GM12878 (cell line): Measurements from ENCODE around the gene CAMTA1. TPM values are rescaled to one million over a fixed set of nuclear protein-coding genes. Genes with fewer than 3 reads are reported as not detected.

Source experiments
- ATAC-seq: fragments of 200-7000 bp; cut with Tn5 transposase; 3 replicates; pipeline ENCODE4 v1.9.1; 2020; ENCODE audit warnings: mild to moderate bottlenecking, moderate library complexity
- BruUV-seq: library from RNA; stranded (reverse); fragments of 400-500 nt; replicated peaks from 2 replicates; lab custom pipeline; 2021; lab: Mats Ljungman, UMichigan
- CTCF ChIA-PET: fragments of 300-600 bp; sonication (Branson Sonifier 250); formaldehyde crosslinking; extraction: SDS; loops from one replicate; lab custom pipeline; 2021; ENCODE audit warnings: inconsistent platforms; lab: Yijun Ruan, JAX
- POLR2A ChIA-PET: fragments of 350-600 bp; formaldehyde crosslinking; extraction: SDS; loops from one replicate; lab custom pipeline; 2021; ENCODE audit warnings: inconsistent platforms; lab: Charles Lee
- RAD21 ChIA-PET: fragments of 300-600 bp; sonication (Branson Sonifier 250); formaldehyde crosslinking; loops from one replicate; lab custom pipeline; 2023; ENCODE audit warnings: antibody characterized with exemption; ENCODE audit not compliant: unreplicated experiment; lab: Charles Lee
- SMC1A ChIA-PET: fragments of 300-600 bp; sonication (Branson Sonifier 250); formaldehyde crosslinking; loops from one replicate; lab custom pipeline; 2023; ENCODE audit not compliant: unreplicated experiment, uncharacterized antibody; lab: Charles Lee
- DNase-seq: peaks from one replicate; pipeline ENCODE4 v3.0.0-alpha.2; 2011; ENCODE audit warnings: low read depth, low spot score
- FAIRE-seq: peaks from 3 replicates; lab custom pipeline; 2011; peaks lifted over from hg19 to GRCh38; lab: Jason Lieb, UNC
- H2AFZ ChIP-seq: 2 replicates; pipeline ENCODE4 v1.6.0; 2011; ENCODE audit warnings: low read depth, low read length, control low read depth; ENCODE audit not compliant: control insufficient read depth
- H3K27ac ChIP-seq: 2 replicates; pipeline ENCODE4 v1.5.1; 2011; ENCODE audit warnings: control low read depth; ENCODE audit not compliant: control insufficient read depth, insufficient read depth
- H3K27me3 ChIP-seq, 2 experiments: replicated peaks in 1 of 2; 2 replicates each; pipeline versions ENCODE4 v1.6.0 to v1.6.1; 2011; ENCODE audit warnings: low read length in 1 of 2; ENCODE audit not compliant: control insufficient read depth in 2 of 2, insufficient read depth in 2 of 2
- H3K36me3 ChIP-seq, 2 experiments: 2 replicates each; pipeline ENCODE4 v1.5.1; 2011; ENCODE audit warnings: low read length in 1 of 2; ENCODE audit not compliant: control insufficient read depth in 2 of 2, insufficient read depth in 2 of 2
- H3K4me1 ChIP-seq: 2 replicates; pipeline ENCODE4 v1.6.1; 2011; ENCODE audit warnings: mild to moderate bottlenecking, low read length, moderate library complexity, mixed read lengths; ENCODE audit not compliant: control insufficient read depth, insufficient read depth
- H3K4me2 ChIP-seq: 2 replicates; pipeline ENCODE4 v1.6.0; 2011; ENCODE audit warnings: control low read depth; ENCODE audit not compliant: control insufficient read depth, insufficient read depth
- H3K4me3 ChIP-seq: fragments of 200-600 bp; sonication (generic); 2 replicates; pipeline ENCODE4 v1.5.1; 2016
- H3K79me2 ChIP-seq: 2 replicates; pipeline ENCODE4 v1.6.0; 2011; ENCODE audit warnings: low read length; ENCODE audit not compliant: control insufficient read depth, insufficient read depth
- H3K9ac ChIP-seq: 2 replicates; pipeline ENCODE4 v1.8.0; 2011; ENCODE audit warnings: low read length, control low read depth, mixed read lengths; ENCODE audit not compliant: control insufficient read depth, insufficient read depth
- H3K9me3 ChIP-seq: replicated peaks from 3 replicates; pipeline ENCODE4 v1.5.1; 2011; ENCODE audit warnings: mild to moderate bottlenecking, low read length; ENCODE audit not compliant: control insufficient read depth, insufficient read depth
- H4K20me1 ChIP-seq: 2 replicates; pipeline ENCODE4 v1.6.0; 2011; ENCODE audit not compliant: control insufficient read depth, insufficient read depth
- CBX3 ChIP-seq: fragments of 200-600 bp; sonication (generic); IDR thresholded peaks from 2 replicates; pipeline ENCODE4 v1.6.1; 2016; ENCODE audit warnings: low read depth, borderline replicate concordance
- CHD2 ChIP-seq: IDR thresholded peaks from 2 replicates; pipeline ENCODE4 v1.6.1; 2011; ENCODE audit warnings: low read depth, low read length, improper control_type of control experiment, borderline replicate concordance
- CHD4 ChIP-seq: fragments of 200-600 bp; sonication (generic); IDR thresholded peaks from 2 replicates; pipeline ENCODE4 v1.6.1; 2016; ENCODE audit warnings: mild to moderate bottlenecking
- ELK1 ChIP-seq: IDR thresholded peaks from 2 replicates; pipeline ENCODE4 v1.6.1; 2012; ENCODE audit warnings: low read depth, low read length, improper control_type of control experiment
- JUND ChIP-seq: IDR thresholded peaks from 2 replicates; pipeline ENCODE4 v1.6.1; 2012; ENCODE audit warnings: low read depth, mild to moderate bottlenecking, low read length, improper control_type of control experiment, moderate library complexity
- NR2C1 ChIP-seq: fragments of 450-650 bp; IDR thresholded peaks from 2 replicates; pipeline ENCODE4 v1.6.1; 2017; ENCODE audit warnings: antibody characterized with exemption, mild to moderate bottlenecking, moderate library complexity
- RCOR1 ChIP-seq: conservative IDR thresholded peaks from 2 replicates; pipeline ENCODE4 v1.6.1; 2012; ENCODE audit warnings: low read depth, low read length, improper control_type of control experiment
- SIN3A ChIP-seq: IDR thresholded peaks from 2 replicates; pipeline ENCODE4 v1.6.1; 2012; ENCODE audit warnings: low read depth, low read length, improper control_type of control experiment
- SP1 ChIP-seq: IDR thresholded peaks from one replicate; pipeline ENCODE4 v1.6.1; 2011; ENCODE audit warnings: low read depth, low read length
- SRF ChIP-seq, 2 experiments: IDR thresholded peaks; 2 replicates each; pipeline ENCODE4 v1.6.1; 2011; ENCODE audit warnings: low read depth in 2 of 2, low read length in 2 of 2, mild to moderate bottlenecking in 1 of 2, moderate library complexity in 1 of 2
- STAT3 ChIP-seq: IDR thresholded peaks from 2 replicates; pipeline ENCODE4 v1.6.1; 2011; ENCODE audit warnings: low read depth, low read length, improper control_type of control experiment
- ZNF217 ChIP-seq: fragments of 450-650 bp; IDR thresholded peaks from 2 replicates; pipeline ENCODE4 v1.6.1; 2017; ENCODE audit warnings: antibody characterized with exemption, mild to moderate bottlenecking
- WGBS: methylation state at CpG from one replicate; pipeline ENCODE4 v1.1.6; 2016; ENCODE audit warnings: low lambda C conversion rate; ENCODE audit not compliant: insufficient replicate concordance, insufficient coverage; ENCODE audit errors: missing lambda C conversion rate; 5-methylcytosine and 5-hydroxymethylcytosine counted together
- in situ Hi-C: fragments of 300-500 bp; cut with MboI; formaldehyde crosslinking; loops from 9 replicates; pipeline ENCODE4 v1.14.3; 2018; ENCODE audit warnings: mixed read lengths
- intact Hi-C: fragments of 100-400 bp; cut with micrococcal nuclease; formaldehyde crosslinking; loops from one replicate; pipeline ENCODE4 v1.14.2; 2022; ENCODE audit not compliant: unreplicated experiment
- polyA plus RNA-seq, 11 experiments: library from polyadenylated mRNA; depleted of rRNA in 4 of 11; unstranded in 6 of 11; stranded (reverse) in 5 of 11; fragments of >200 nt; fragmentation: Nextera tagmentation in 4 of 11; fragmentation: Illumina TruSeq in 1 of 11; extraction: Ambion mirVana in 4 of 11; extraction: Trizol in 1 of 11; gene quantifications; 1 replicate in 1 of 11; 2 replicates in 10 of 11; pipeline versions ENCODE4 v1.2.1 to v1.2.3, GENCODE V29; 2011 to 2016; ENCODE audit warnings: inconsistent platforms in 2 of 11, missing spikeins in 2 of 11, low read depth in 1 of 11
- total RNA-seq, 4 experiments: library from RNA; depleted of rRNA in 3 of 4; stranded (reverse); fragments of >200 nt in 3 of 4; fragmentation: Illumina TruSeq in 1 of 4; extraction: Trizol in 1 of 4; gene quantifications; 2 replicates each; pipeline versions ENCODE4 v1.2.1 to v1.2.3, GENCODE V29; 2013 to 2021
- TF ChIP-seq, protein P1 (sequence below): fragments of 450-650 bp; IDR thresholded peaks from 2 replicates; pipeline ENCODE4 v1.6.1; 2018; ENCODE audit warnings: borderline replicate concordance, mild to moderate bottlenecking; ENCODE audit not compliant: partially characterized antibody

The CAMTA1 gene
- total and polyA plus RNA-seq, 10 of the 15 experiments (the other 5 are each of a cell fraction or from before 2014, with no cell fraction given) = 37.7 to 148 (median 76.4) TPM

GRCh38 chr1:7338439-7338838 is 553.2 kb downstream of the CAMTA1 start:
- intact Hi-C loops (no loop called here), in situ Hi-C loops (no loop called here)
- H3K79me2 ChIP-seq = no peaks in the 10 kb centered on the region
- ChIA-PET CTCF (no interaction called here), POLR2A (no interaction called here), RAD21 (no interaction called here), SMC1A (no interaction called here)
- no TSS peak for BruUV-seq
- H3K27me3 ChIP-seq = no peaks in the 10 kb centered on the region; a peak in 1 of 4 replicates
- DNase-seq (no peak), ATAC-seq (no peak), FAIRE-seq (no peak)
- no peak for TF ChIP-seq ZNF217
- TF ChIP-seq ELK1 = no peak
- no peak for TF ChIP-seq CHD2
- TF ChIP-seq SIN3A = no peak
- TF ChIP-seq JUND = no peak
- no peak for TF ChIP-seq STAT3
- TF ChIP-seq SRF (IDR thresholded peaks at IDR 0.05; ENCODE audit: low read depth in 2 of 2, low read length in 2 of 2) = no peak
- TF ChIP-seq NR2C1 = no peak
- no peak for TF ChIP-seq RCOR1
- no peak for TF ChIP-seq CHD4
- TF ChIP-seq SP1 = no peak
- TF ChIP-seq CBX3 = no peak
- TF ChIP-seq, protein P1, sequence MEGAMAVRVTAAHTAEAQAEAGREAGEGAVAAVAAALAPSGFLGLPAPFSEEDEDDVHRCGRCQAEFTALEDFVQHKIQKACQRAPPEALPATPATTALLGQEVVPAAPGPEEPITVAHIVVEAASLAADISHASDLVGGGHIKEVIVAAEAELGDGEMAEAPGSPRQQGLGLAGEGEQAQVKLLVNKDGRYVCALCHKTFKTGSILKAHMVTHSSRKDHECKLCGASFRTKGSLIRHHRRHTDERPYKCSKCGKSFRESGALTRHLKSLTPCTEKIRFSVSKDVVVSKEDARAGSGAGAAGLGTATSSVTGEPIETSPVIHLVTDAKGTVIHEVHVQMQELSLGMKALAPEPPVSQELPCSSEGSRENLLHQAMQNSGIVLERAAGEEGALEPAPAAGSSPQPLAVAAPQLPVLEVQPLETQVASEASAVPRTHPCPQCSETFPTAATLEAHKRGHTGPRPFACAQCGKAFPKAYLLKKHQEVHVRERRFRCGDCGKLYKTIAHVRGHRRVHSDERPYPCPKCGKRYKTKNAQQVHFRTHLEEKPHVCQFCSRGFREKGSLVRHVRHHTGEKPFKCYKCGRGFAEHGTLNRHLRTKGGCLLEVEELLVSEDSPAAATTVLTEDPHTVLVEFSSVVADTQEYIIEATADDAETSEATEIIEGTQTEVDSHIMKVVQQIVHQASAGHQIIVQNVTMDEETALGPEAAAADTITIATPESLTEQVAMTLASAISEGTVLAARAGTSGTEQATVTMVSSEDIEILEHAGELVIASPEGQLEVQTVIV = no peak
- no peak overlapping the region for H3K4me2 ChIP-seq
- no peak overlapping the region for H2AFZ ChIP-seq
- no peak overlapping the region for H3K9ac ChIP-seq
- H3K36me3 ChIP-seq = no peaks in the 10 kb centered on the region
- WGBS = 12% methylated on average over 7 of the region's 7 CpGs
- H4K20me1 ChIP-seq = no peaks in the 10 kb centered on the region
- no peak overlapping the region for H3K27ac ChIP-seq
- H3K4me3 ChIP-seq = no peak overlapping the region
- H3K4me1 ChIP-seq = no peaks in the 10 kb centered on the region
- H3K9me3 ChIP-seq = no peaks in the 10 kb centered on the region
